HepG2 (cell line): ENCODE measurements around the gene RAB23. TPM values are rescaled to one million over a fixed set of nuclear protein-coding genes. Genes with fewer than 3 reads are reported as not detected.

Experiments used
- AHDC1 ChIP-seq: sonication (generic); formaldehyde crosslinking; IDR thresholded peaks from 2 replicates; pipeline ENCODE4 v1.5.1; 2020; ENCODE audit warnings: mild to moderate bottlenecking, missing genetic modification reagents, borderline replicate concordance
- ATF1 ChIP-seq: IDR thresholded peaks from 2 replicates; pipeline ENCODE4 v1.6.1; 2016; ENCODE audit warnings: mild to moderate bottlenecking, control low read depth
- CTCF ChIP-seq: sonication (generic); formaldehyde crosslinking; IDR thresholded peaks from 2 replicates; pipeline ENCODE4 v1.5.0; 2020; ENCODE audit warnings: mild to moderate bottlenecking, missing genetic modification reagents, moderate library complexity
- MTERF4 ChIP-seq: sonication (generic); formaldehyde crosslinking; IDR thresholded peaks from 2 replicates; pipeline ENCODE4 v1.8.0; 2023; ENCODE audit warnings: mild to moderate bottlenecking, missing genetic modification reagents
- RARA ChIP-seq: IDR thresholded peaks from 2 replicates; pipeline ENCODE4 v1.6.1; 2016; ENCODE audit warnings: missing genetic modification reagents, missing compliant biosample characterization
- SMAD9 ChIP-seq: sonication (generic); formaldehyde crosslinking; IDR thresholded peaks from 2 replicates; pipeline ENCODE4 v1.5.1; 2020; ENCODE audit warnings: mild to moderate bottlenecking, missing genetic modification reagents
- SMYD3 ChIP-seq: sonication (generic); formaldehyde crosslinking; IDR thresholded peaks from 2 replicates; pipeline ENCODE4 v1.8.1; 2023; ENCODE audit warnings: mild to moderate bottlenecking, missing genetic modification reagents
- SRSF1 ChIP-seq: fragments of 200-400 bp; formaldehyde crosslinking; optimal IDR thresholded peaks from 2 replicates; pipeline ENCODE3; 2017; ENCODE audit warnings: mild to moderate bottlenecking, low read depth, low read length, moderate library complexity
- ZNF234 ChIP-seq: sonication (generic); formaldehyde crosslinking; conservative IDR thresholded peaks from 2 replicates; pipeline ENCODE4 v1.5.1; 2020; ENCODE audit warnings: mild to moderate bottlenecking, missing genetic modification reagents
- polyA plus RNA-seq, 8 experiments: library from polyadenylated mRNA; depleted of rRNA in 3 of 8; stranded (reverse) in 7 of 8; unstranded in 1 of 8; fragments of >200 nt; fragmentation: Illumina TruSeq in 4 of 8; extraction: Trizol in 4 of 8; gene quantifications; 2 replicates each; pipeline versions ENCODE4 v1.2.1 to v1.2.3, GENCODE V29; 2011 to 2016; ENCODE audit warnings: low read depth in 4 of 8, missing spikeins in 1 of 8, mixed read lengths in 1 of 8; ENCODE audit not compliant: insufficient read depth in 1 of 8
- total RNA-seq, 5 experiments: library from RNA; depleted of rRNA; stranded (reverse); fragments of >200 nt; fragmentation: Illumina TruSeq; extraction: Trizol; gene quantifications; 2 replicates each; pipeline ENCODE4 v1.2.3, GENCODE V29; 2016; ENCODE audit warnings: low read depth in 1 of 5
- TF ChIP-seq, protein P1 (sequence below): sonication (generic); formaldehyde crosslinking; IDR thresholded peaks from 2 replicates; pipeline ENCODE4 v1.4.0; 2020; ENCODE audit warnings: mild to moderate bottlenecking, missing genetic modification reagents
- TF ChIP-seq, protein P2 (sequence below): fragments of 450-650 bp; IDR thresholded peaks from 2 replicates; pipeline ENCODE4 v1.6.1; 2017; ENCODE audit warnings: mild to moderate bottlenecking
- TF ChIP-seq, protein P3 (sequence below): sonication (generic); formaldehyde crosslinking; IDR thresholded peaks from 2 replicates; pipeline ENCODE4 v1.4.0; 2020; ENCODE audit warnings: missing genetic modification reagents
- TF ChIP-seq, protein P4 (sequence below): IDR thresholded peaks from 2 replicates; pipeline ENCODE4 v1.6.1; 2016; ENCODE audit warnings: mild to moderate bottlenecking

Gene RAB23
- total and polyA plus RNA-seq, 2 of the 13 experiments (the other 11 are each of a cell fraction or from before 2014, with no cell fraction given) = 5.5 to 16.4 TPM

DNA sequence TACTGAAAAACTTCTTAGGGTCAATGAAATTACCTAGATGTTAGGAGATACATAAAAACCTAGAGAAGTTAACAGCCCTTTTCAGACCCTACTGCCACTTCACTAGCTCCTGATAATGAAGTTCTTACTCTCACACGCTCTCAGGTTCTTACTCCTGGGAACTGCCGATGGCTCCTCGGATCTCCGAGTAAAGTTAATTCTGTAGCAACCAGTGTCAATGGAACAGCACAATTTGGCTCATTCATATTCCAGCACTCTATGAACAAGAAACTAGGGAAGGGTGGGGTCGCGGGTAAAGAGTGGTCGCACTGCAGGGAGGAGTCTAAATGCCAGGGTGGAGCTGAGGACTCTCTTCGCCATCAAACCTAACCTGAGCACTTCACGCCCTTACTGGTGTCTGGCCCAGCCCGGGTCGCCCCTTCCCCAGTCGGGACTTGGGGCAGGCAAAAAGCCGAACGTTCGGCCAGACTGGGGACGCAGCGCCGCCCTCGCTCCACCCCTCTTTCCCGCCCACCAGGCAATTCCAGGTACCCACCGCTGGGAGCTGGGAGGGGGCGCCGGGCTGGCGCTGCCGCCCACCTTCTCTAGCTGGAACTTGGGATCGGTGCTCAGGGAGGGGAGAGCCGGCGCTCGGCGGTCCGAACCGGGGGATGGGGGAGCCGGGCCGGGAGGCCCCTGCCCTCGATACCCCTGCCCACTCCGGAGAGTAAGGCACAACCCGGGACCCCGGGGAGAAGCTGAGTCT, 744 bp downstream of the RAB23 start (continued):
- TF ChIP-seq ZNF234 (CRISPR knock-in tag) (no peak), SMYD3 (CRISPR knock-in tag) (no peak; the same call in 1 of the 2 replicates), CTCF (CRISPR knock-in tag) (peak; percentile 63), AHDC1 (CRISPR knock-in tag) (no peak), ATF1 (CRISPR knock-in tag) (no peak), SMAD9 (no peak; the same call in 1 of the 2 replicates), SRSF1 (no peak), RARA (CRISPR knock-in tag) (no peak), MTERF4 (CRISPR knock-in tag) (no peak)
- TF ChIP-seq, protein P1, sequence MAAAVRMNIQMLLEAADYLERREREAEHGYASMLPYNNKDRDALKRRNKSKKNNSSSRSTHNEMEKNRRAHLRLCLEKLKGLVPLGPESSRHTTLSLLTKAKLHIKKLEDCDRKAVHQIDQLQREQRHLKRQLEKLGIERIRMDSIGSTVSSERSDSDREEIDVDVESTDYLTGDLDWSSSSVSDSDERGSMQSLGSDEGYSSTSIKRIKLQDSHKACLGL = peak; percentile 79; the same call in 1 of the 2 replicates
- TF ChIP-seq, protein P2, sequence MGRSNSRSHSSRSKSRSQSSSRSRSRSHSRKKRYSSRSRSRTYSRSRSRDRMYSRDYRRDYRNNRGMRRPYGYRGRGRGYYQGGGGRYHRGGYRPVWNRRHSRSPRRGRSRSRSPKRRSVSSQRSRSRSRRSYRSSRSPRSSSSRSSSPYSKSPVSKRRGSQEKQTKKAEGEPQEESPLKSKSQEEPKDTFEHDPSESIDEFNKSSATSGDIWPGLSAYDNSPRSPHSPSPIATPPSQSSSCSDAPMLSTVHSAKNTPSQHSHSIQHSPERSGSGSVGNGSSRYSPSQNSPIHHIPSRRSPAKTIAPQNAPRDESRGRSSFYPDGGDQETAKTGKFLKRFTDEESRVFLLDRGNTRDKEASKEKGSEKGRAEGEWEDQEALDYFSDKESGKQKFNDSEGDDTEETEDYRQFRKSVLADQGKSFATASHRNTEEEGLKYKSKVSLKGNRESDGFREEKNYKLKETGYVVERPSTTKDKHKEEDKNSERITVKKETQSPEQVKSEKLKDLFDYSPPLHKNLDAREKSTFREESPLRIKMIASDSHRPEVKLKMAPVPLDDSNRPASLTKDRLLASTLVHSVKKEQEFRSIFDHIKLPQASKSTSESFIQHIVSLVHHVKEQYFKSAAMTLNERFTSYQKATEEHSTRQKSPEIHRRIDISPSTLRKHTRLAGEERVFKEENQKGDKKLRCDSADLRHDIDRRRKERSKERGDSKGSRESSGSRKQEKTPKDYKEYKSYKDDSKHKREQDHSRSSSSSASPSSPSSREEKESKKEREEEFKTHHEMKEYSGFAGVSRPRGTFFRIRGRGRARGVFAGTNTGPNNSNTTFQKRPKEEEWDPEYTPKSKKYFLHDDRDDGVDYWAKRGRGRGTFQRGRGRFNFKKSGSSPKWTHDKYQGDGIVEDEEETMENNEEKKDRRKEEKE = no peak
- TF ChIP-seq, protein P3, sequence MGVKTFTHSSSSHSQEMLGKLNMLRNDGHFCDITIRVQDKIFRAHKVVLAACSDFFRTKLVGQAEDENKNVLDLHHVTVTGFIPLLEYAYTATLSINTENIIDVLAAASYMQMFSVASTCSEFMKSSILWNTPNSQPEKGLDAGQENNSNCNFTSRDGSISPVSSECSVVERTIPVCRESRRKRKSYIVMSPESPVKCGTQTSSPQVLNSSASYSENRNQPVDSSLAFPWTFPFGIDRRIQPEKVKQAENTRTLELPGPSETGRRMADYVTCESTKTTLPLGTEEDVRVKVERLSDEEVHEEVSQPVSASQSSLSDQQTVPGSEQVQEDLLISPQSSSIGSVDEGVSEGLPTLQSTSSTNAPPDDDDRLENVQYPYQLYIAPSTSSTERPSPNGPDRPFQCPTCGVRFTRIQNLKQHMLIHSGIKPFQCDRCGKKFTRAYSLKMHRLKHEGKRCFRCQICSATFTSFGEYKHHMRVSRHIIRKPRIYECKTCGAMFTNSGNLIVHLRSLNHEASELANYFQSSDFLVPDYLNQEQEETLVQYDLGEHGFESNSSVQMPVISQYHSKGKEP (CRISPR knock-in tag) = no peak
- TF ChIP-seq, protein P4, sequence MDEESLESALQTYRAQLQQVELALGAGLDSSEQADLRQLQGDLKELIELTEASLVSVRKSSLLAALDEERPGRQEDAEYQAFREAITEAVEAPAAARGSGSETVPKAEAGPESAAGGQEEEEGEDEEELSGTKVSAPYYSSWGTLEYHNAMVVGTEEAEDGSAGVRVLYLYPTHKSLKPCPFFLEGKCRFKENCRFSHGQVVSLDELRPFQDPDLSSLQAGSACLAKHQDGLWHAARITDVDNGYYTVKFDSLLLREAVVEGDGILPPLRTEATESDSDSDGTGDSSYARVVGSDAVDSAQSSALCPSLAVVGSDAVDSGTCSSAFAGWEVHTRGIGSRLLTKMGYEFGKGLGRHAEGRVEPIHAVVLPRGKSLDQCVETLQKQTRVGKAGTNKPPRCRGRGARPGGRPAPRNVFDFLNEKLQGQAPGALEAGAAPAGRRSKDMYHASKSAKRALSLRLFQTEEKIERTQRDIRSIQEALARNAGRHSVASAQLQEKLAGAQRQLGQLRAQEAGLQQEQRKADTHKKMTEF (CRISPR knock-in tag) = no peak
